ENCODE data around the gene MYRFL.
A peak's percentile ranks its signal among the peaks of the same experiment; 100 is the strongest.

DNA sequence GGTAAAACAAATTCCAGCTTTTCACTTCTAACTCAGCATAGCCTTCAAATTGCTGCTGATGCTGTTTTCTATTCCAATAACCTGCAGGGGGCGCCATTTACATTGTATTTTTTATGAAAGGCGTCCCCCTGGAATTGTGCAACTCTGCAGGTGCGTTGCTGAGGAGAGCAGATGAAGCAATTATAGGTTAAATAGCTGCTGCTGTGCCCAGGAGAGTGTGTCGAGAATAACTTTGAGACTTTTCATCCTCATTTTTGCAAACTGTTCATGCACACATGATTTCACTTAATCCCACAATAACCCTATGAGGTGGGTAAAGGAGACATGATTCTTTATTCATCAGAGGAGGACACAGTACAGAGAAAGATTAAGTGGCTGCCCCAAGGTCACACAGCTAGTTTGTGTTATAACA, 75.7 kb downstream of the MYRFL start:
- TF ChIP-seq, protein P1, sequence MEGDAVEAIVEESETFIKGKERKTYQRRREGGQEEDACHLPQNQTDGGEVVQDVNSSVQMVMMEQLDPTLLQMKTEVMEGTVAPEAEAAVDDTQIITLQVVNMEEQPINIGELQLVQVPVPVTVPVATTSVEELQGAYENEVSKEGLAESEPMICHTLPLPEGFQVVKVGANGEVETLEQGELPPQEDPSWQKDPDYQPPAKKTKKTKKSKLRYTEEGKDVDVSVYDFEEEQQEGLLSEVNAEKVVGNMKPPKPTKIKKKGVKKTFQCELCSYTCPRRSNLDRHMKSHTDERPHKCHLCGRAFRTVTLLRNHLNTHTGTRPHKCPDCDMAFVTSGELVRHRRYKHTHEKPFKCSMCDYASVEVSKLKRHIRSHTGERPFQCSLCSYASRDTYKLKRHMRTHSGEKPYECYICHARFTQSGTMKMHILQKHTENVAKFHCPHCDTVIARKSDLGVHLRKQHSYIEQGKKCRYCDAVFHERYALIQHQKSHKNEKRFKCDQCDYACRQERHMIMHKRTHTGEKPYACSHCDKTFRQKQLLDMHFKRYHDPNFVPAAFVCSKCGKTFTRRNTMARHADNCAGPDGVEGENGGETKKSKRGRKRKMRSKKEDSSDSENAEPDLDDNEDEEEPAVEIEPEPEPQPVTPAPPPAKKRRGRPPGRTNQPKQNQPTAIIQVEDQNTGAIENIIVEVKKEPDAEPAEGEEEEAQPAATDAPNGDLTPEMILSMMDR (IDR thresholded peaks at IDR 0.05; ENCODE audit: poor library complexity, severe bottlenecking) = peak; percentile 86
- TF ChIP-seq, protein P2, sequence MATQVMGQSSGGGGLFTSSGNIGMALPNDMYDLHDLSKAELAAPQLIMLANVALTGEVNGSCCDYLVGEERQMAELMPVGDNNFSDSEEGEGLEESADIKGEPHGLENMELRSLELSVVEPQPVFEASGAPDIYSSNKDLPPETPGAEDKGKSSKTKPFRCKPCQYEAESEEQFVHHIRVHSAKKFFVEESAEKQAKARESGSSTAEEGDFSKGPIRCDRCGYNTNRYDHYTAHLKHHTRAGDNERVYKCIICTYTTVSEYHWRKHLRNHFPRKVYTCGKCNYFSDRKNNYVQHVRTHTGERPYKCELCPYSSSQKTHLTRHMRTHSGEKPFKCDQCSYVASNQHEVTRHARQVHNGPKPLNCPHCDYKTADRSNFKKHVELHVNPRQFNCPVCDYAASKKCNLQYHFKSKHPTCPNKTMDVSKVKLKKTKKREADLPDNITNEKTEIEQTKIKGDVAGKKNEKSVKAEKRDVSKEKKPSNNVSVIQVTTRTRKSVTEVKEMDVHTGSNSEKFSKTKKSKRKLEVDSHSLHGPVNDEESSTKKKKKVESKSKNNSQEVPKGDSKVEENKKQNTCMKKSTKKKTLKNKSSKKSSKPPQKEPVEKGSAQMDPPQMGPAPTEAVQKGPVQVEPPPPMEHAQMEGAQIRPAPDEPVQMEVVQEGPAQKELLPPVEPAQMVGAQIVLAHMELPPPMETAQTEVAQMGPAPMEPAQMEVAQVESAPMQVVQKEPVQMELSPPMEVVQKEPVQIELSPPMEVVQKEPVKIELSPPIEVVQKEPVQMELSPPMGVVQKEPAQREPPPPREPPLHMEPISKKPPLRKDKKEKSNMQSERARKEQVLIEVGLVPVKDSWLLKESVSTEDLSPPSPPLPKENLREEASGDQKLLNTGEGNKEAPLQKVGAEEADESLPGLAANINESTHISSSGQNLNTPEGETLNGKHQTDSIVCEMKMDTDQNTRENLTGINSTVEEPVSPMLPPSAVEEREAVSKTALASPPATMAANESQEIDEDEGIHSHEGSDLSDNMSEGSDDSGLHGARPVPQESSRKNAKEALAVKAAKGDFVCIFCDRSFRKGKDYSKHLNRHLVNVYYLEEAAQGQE (IDR thresholded peaks at IDR 0.05; ENCODE audit: borderline replicate concordance) = no peak
- TF ChIP-seq EP300 (conservative IDR thresholded peaks at IDR 0.05; ENCODE audit: poor library complexity, severe bottlenecking) = peak; percentile 11
